GM23338 (cell line): Measurements from ENCODE around the gene SOD3.

Experiments used
- CREB1 ChIP-seq: fragments of 250-450 bp; sonication (Bioruptor Pico); IDR thresholded peaks from 2 replicates; pipeline ENCODE4 v1.5.0; 2020; ENCODE audit warnings: low read depth, mild to moderate bottlenecking, moderate library complexity
- EZH2 ChIP-seq: fragments of 200-600 bp; sonication (generic); IDR thresholded peaks from one replicate; pipeline ENCODE4 v1.8.0; 2017; ENCODE audit warnings: antibody characterized with exemption, mild to moderate bottlenecking, low read depth; ENCODE audit not compliant: unreplicated experiment
- EZH2phosphoT487 ChIP-seq: fragments of 200-600 bp; sonication (generic); IDR thresholded peaks from one replicate; pipeline ENCODE4 v1.8.1; 2018; ENCODE audit warnings: antibody characterized with exemption; ENCODE audit not compliant: unreplicated experiment
- JUNB ChIP-seq: IDR thresholded peaks from one replicate; pipeline ENCODE4 v1.6.1; 2016; ENCODE audit warnings: antibody characterized with exemption; ENCODE audit not compliant: unreplicated experiment
- NANOG ChIP-seq: IDR thresholded peaks from 2 replicates; pipeline ENCODE4 v1.6.1; 2016; ENCODE audit warnings: antibody characterized with exemption, borderline replicate concordance
- POLR2AphosphoS5 ChIP-seq: IDR thresholded peaks from 2 replicates; pipeline ENCODE4 v1.6.1; 2016; ENCODE audit warnings: antibody characterized with exemption, low read depth
- STAT1 ChIP-seq: IDR thresholded peaks from one replicate; pipeline ENCODE4 v1.6.1; 2016; ENCODE audit warnings: antibody characterized with exemption; ENCODE audit not compliant: unreplicated experiment
- ZNF331 ChIP-seq: fragments of 250-450 bp; sonication (Bioruptor Pico); IDR thresholded peaks from 2 replicates; pipeline ENCODE4 v1.5.0; 2020; ENCODE audit warnings: low read depth, mild to moderate bottlenecking, moderate library complexity
- TF ChIP-seq, protein P1 (sequence below), 2 experiments: fragments of 200-600 bp in 1 of 2; sonication (generic) in 1 of 2; conservative IDR thresholded peaks; 2 replicates each; pipeline versions ENCODE4 v1.5.1 to v1.6.1; 2016 to 2017; ENCODE audit warnings: antibody characterized with exemption in 2 of 2, low read depth in 2 of 2, mild to moderate bottlenecking in 2 of 2, moderate library complexity in 1 of 2
- TF ChIP-seq, protein P2 (sequence below): IDR thresholded peaks from one replicate; pipeline ENCODE4 v1.6.1; 2018; ENCODE audit warnings: antibody characterized with exemption; ENCODE audit not compliant: unreplicated experiment
- TF ChIP-seq, protein P3 (sequence below): IDR thresholded peaks from 2 replicates; pipeline ENCODE4 v1.6.1; 2016; ENCODE audit warnings: antibody characterized with exemption

DNA sequence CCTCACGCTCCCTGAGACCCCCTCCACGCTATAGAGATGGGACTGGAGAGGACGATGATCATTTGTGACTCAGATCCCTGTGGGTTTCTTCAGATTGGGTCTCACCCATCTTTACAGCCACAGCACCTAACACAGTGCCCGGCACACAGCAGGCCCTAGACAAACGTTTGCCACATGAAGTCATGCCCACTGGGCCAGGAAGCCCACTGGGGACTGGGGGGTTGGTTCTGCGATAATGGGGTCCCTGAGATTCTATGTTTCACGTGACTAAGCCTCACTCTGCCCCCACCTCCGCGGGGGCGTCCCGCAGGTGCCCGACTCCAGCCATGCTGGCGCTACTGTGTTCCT lies 3.8 kb downstream of the SOD3 start:
- TF ChIP-seq POLR2AphosphoS5 (no peak), JUNB (no peak), NANOG (no peak), EZH2 (peak; percentile 38), EZH2phosphoT487 (no peak), CREB1 (CRISPR knock-in tag) (no peak), STAT1 (no peak), ZNF331 (CRISPR knock-in tag) (no peak)
- TF ChIP-seq, protein P1, sequence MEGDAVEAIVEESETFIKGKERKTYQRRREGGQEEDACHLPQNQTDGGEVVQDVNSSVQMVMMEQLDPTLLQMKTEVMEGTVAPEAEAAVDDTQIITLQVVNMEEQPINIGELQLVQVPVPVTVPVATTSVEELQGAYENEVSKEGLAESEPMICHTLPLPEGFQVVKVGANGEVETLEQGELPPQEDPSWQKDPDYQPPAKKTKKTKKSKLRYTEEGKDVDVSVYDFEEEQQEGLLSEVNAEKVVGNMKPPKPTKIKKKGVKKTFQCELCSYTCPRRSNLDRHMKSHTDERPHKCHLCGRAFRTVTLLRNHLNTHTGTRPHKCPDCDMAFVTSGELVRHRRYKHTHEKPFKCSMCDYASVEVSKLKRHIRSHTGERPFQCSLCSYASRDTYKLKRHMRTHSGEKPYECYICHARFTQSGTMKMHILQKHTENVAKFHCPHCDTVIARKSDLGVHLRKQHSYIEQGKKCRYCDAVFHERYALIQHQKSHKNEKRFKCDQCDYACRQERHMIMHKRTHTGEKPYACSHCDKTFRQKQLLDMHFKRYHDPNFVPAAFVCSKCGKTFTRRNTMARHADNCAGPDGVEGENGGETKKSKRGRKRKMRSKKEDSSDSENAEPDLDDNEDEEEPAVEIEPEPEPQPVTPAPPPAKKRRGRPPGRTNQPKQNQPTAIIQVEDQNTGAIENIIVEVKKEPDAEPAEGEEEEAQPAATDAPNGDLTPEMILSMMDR (conservative IDR thresholded peaks at IDR 0.05; ENCODE audit: low read depth in 2 of 2) = no peak
- TF ChIP-seq, protein P2, sequence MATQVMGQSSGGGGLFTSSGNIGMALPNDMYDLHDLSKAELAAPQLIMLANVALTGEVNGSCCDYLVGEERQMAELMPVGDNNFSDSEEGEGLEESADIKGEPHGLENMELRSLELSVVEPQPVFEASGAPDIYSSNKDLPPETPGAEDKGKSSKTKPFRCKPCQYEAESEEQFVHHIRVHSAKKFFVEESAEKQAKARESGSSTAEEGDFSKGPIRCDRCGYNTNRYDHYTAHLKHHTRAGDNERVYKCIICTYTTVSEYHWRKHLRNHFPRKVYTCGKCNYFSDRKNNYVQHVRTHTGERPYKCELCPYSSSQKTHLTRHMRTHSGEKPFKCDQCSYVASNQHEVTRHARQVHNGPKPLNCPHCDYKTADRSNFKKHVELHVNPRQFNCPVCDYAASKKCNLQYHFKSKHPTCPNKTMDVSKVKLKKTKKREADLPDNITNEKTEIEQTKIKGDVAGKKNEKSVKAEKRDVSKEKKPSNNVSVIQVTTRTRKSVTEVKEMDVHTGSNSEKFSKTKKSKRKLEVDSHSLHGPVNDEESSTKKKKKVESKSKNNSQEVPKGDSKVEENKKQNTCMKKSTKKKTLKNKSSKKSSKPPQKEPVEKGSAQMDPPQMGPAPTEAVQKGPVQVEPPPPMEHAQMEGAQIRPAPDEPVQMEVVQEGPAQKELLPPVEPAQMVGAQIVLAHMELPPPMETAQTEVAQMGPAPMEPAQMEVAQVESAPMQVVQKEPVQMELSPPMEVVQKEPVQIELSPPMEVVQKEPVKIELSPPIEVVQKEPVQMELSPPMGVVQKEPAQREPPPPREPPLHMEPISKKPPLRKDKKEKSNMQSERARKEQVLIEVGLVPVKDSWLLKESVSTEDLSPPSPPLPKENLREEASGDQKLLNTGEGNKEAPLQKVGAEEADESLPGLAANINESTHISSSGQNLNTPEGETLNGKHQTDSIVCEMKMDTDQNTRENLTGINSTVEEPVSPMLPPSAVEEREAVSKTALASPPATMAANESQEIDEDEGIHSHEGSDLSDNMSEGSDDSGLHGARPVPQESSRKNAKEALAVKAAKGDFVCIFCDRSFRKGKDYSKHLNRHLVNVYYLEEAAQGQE = no peak
- TF ChIP-seq, protein P3, sequence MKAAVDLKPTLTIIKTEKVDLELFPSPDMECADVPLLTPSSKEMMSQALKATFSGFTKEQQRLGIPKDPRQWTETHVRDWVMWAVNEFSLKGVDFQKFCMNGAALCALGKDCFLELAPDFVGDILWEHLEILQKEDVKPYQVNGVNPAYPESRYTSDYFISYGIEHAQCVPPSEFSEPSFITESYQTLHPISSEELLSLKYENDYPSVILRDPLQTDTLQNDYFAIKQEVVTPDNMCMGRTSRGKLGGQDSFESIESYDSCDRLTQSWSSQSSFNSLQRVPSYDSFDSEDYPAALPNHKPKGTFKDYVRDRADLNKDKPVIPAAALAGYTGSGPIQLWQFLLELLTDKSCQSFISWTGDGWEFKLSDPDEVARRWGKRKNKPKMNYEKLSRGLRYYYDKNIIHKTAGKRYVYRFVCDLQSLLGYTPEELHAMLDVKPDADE = no peak
